Occipital lobe (tissue), 2 donors: ENCODE measurements around the gene FGD5. TPM values are rescaled to one million over a fixed set of nuclear protein-coding genes. Genes with fewer than 3 reads are reported as not detected.

Experiments
- DNase-seq: peaks from one replicate; lab custom pipeline; 2025; lab: John Stamatoyannopoulos, UW
- total RNA-seq: library from RNA; depleted of rRNA; stranded (reverse); fragments of >200 nt; gene quantifications from one replicate; pipeline ENCODE4 v1.2.3, GENCODE V29; 2014

FGD5 gene
- total RNA-seq, 1 donor from 2014 or later, result 2.7 TPM

GRCh38 chr3:14959359-14959943 lies 140.7 kb downstream of the FGD5 start:
- DNase-seq, result no peak

GRCh38 chr3:14962762-14963161 lies 144.0 kb downstream of the FGD5 start:
- no peak for DNase-seq

- DNase-seq, result no peak
Observed at GRCh38 chr3:14967285-14967684, 148.5 kb downstream of the FGD5 start.

- DNase-seq, result no peak
Observed at GRCh38 chr3:14969671-14970070, 150.9 kb downstream of the FGD5 start.

- no peak for DNase-seq
Observed at GRCh38 chr3:14976317-14976716, 157.6 kb downstream of the FGD5 start.

- no peak for DNase-seq
Observed at GRCh38 chr3:14980689-14981088, 161.9 kb downstream of the FGD5 start.

Other genes starting within 250 kb of the FGD5 start
- gene CCDC174, start 167.2 kb upstream of the FGD5 start, total RNA-seq, result 11.7 TPM
- 0.16 TPM for gene C3orf20, start 143.8 kb upstream of the FGD5 start, total RNA-seq
- 92.6 TPM for gene NR2C2, start 128.6 kb downstream of the FGD5 start, total RNA-seq
- gene MRPS25, start 246.4 kb downstream of the FGD5 start, total RNA-seq, result 17.8 TPM